Thymus (tissue), 11 donors: ENCODE data around the gene RSBN1L. TPM values are rescaled to one million over a fixed set of nuclear protein-coding genes. Genes with fewer than 3 reads are reported as not detected.
"Not testable (repeated sequence)": the region's sequence is repeated elsewhere in the genome, so short reads cannot be mapped to it uniquely, and the experiment has no call there.

ENCODE experiments used
- DNase-seq, 9 donors: peaks; one replicate each; pipeline ENCODE4 v3.0.0-alpha.2; 2013; ENCODE audit warnings: low spot score in 9 of 9, low read depth in 6 of 9, missing footprints in 1 of 9
- H3K27ac ChIP-seq, 2 donors: one replicate each; pipeline ENCODE4 v1.5.1; 2013; ENCODE audit warnings: control low read depth in 1 of 2, low read depth in 1 of 2, low read length in 1 of 2, mild to moderate bottlenecking in 1 of 2, moderate library complexity in 1 of 2
- H3K27me3 ChIP-seq, 2 donors: one replicate each; pipeline ENCODE4 v1.5.1; 2013; ENCODE audit warnings: low read length in 1 of 2; ENCODE audit not compliant: control insufficient read depth in 2 of 2, insufficient read depth in 1 of 2
- H3K36me3 ChIP-seq, 2 donors: one replicate each; pipeline ENCODE4 v1.5.1; 2013; ENCODE audit warnings: low read length in 1 of 2, mild to moderate bottlenecking in 1 of 2, moderate library complexity in 1 of 2; ENCODE audit not compliant: control insufficient read depth in 2 of 2, insufficient read depth in 2 of 2
- H3K4me1 ChIP-seq, 2 donors: one replicate each; pipeline ENCODE4 v1.5.1; 2013; ENCODE audit warnings: low read length in 2 of 2; ENCODE audit not compliant: control insufficient read depth in 2 of 2, insufficient read depth in 2 of 2
- H3K4me3 ChIP-seq, 2 donors: one replicate each; pipeline ENCODE4 v1.5.1; 2013; ENCODE audit warnings: low read length in 2 of 2, control low read depth in 1 of 2, mild to moderate bottlenecking in 1 of 2
- H3K9me3 ChIP-seq, 2 donors: one replicate each; pipeline ENCODE4 v1.5.1; 2013; ENCODE audit warnings: low read length in 1 of 2, mild to moderate bottlenecking in 1 of 2; ENCODE audit not compliant: control insufficient read depth in 2 of 2, insufficient read depth in 1 of 2
- WGBS: extraction: QIAGEN DNeasy Blood & Tissue Kit; methylation state at CpG from one replicate; pipeline ENCODE4 v1.1.7; 2013; 5-methylcytosine and 5-hydroxymethylcytosine counted together
- polyA plus RNA-seq: library from polyadenylated mRNA; stranded (reverse); fragments of 200-250 nt; gene quantifications from one replicate; pipeline ENCODE4 v1.2.3, GENCODE V29; 2013
- total RNA-seq: library from RNA; stranded (reverse); fragments of 120-200 nt; gene quantifications from one replicate; pipeline ENCODE4 v1.2.4, GENCODE V29; 2013
- donor health status: healthy.

The RSBN1L gene
- total and polyA plus RNA-seq, 2 donors, result 18.7 to 28.9 TPM

DNA sequence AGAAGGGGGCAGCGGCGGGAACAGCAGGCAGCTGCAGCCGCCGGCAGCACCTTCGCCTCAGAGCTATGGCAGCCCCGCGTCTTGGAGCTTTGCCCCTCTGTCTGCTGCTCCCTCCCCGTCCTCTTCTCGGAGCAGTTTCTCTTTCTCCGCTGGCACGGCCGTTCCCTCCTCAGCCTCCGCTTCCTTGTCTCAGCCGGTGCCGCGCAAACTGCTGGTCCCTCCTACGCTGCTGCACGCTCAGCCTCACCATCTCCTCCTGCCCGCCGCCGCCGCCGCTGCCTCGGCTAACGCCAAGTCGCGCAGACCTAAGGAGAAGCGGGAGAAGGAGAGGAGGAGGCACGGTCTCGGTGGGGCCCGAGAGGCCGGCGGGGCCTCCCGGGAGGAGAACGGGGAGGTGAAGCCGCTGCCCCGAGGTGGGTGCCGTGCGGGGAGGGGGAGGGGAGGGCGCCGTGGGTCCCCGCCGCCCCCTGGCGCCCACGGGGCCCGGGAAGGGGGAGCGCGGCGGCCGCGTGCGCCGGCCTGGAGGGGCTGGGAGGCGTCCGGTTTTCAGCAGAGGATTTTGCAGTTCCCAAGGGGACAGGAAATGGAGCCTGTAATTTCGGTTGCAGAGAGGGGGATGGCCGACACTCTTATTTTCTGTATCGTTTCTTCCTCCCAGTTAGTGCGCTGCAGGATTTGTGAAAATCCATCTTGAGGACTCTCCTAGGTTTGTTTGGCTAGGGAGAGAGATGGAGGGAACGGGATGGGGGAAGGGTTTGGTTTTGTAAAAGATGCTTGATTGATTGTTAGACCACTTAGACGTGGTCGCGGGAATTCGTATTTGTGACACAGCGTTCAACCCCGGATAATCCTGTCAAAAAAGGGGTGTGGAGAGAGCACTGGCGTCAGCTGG is 630 bp downstream of the RSBN1L start:
- peak in 8 of 9 donors; percentile 29 to 80 (median 60) for DNase-seq
- Histone ChIP-seq H3K4me3 (peak overlapping the region; percentile 80 to 87), H3K9me3 (no peaks in the 10 kb centered on the region), H3K27me3 (no peaks in the 10 kb centered on the region), H3K4me1 (peaks cover 2 to 11% of the 10 kb centered on the region in 2 donors), H3K36me3 (peaks cover 0 to 5% of the 10 kb centered on the region in 2 donors), H3K27ac (peak overlapping the region; percentile 93 to 94)
- under 1% methylated on average over 67 of the region's 67 CpGs for WGBS

DNA sequence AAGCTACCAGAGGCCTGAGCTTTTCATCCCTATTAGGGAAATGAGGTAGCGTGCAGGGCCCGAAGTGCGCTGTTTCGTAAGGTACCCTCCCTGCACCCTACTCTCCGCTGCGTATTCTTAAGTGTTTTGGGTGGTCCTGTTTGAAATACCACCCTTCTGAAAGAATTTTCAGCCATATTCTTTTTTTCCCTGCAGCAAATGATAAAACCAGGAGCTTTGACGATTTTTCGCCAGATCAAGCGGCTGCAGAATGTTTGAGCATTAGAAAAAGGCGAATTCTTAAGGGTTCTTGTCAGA is 1.2 kb downstream of the RSBN1L start:
- peaks cover 0 to 5% of the 10 kb centered on the region in 2 donors for H3K36me3 ChIP-seq
- peak overlapping the region; percentile 75 to 94 for H3K27ac ChIP-seq
- peak overlapping the region; percentile 80 to 87 for H3K4me3 ChIP-seq
- WGBS, result under 1% methylated on average over 10 of the region's 10 CpGs
- no peaks in the 10 kb centered on the region for H3K9me3 ChIP-seq
- DNase-seq, result no peak
- H3K4me1 ChIP-seq, result peaks cover 2 to 11% of the 10 kb centered on the region in 2 donors
- no peaks in the 10 kb centered on the region for H3K27me3 ChIP-seq

- H3K9me3 ChIP-seq, result no peaks in the 10 kb centered on the region
- peak overlapping the region in 1 of 2 donors; percentile 75 for H3K27ac ChIP-seq
- peak in 4 of 9 donors; percentile 2 to 27 (median 17) for DNase-seq
- no peaks in the 10 kb centered on the region for H3K27me3 ChIP-seq
- H3K4me3 ChIP-seq, result peak overlapping the region; percentile 80 to 87
- H3K36me3 ChIP-seq, result peaks cover 0 to 5% of the 10 kb centered on the region in 2 donors
- peaks cover 2 to 11% of the 10 kb centered on the region in 2 donors for H3K4me1 ChIP-seq
Measured at GRCh38 chr7:77698042-77698625, 1.9 kb downstream of the RSBN1L start.

DNA sequence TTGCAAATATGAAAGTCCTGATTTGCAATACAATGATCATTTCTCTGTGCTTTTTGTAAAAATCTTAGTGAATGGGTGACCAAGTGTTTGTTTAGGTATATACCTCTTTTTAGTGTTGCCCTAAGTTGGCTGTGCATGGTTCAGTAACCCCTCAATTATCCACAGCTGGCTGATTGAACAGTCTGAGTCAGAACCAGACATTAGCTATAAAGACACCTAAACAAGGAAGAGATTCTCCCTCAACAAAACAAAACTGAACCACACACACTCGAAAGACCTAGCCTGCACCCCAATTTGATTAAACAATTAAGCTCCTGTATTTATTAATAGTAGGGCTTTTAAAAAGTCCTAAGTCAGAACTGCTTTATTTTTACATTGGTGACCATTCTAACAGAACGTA is 2.8 kb downstream of the RSBN1L start:
- WGBS, result 76% methylated on average over 2 of the region's 2 CpGs
- no peak for DNase-seq
- Histone ChIP-seq H3K4me1 (peaks cover 2 to 11% of the 10 kb centered on the region in 2 donors), H3K27me3 (no peaks in the 10 kb centered on the region), H3K27ac (no peak overlapping the region), H3K4me3 (no peak overlapping the region), H3K36me3 (peaks cover 0 to 5% of the 10 kb centered on the region in 2 donors), H3K9me3 (no peaks in the 10 kb centered on the region)

DNA sequence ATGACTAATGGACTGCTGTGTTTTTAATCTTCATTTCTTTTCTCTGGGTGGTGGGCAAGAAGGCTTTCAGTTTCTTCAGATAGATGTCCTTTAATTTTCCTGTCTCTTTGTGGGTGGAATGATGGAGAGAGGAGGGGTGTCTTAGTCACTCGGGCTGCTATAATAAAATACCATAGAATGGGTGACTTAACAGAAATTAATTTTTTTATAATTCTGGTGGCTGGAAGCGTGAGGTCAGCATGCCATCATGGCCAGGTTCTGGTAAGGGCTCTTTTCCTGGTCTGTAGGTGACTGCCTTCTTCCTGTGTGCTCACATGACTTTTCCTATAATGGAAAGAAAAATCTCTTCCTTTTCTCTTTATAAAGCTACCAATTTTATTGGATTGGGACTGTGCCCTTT is 6.3 kb downstream of the RSBN1L start:
- Histone ChIP-seq H3K36me3 (peaks cover 0 to 13% of the 10 kb centered on the region in 2 donors), H3K9me3 (no peaks in the 10 kb centered on the region), H3K27ac (no peak overlapping the region), H3K4me3 (no peak overlapping the region), H3K27me3 (no peaks in the 10 kb centered on the region), H3K4me1 (peaks cover 0 to 2% of the 10 kb centered on the region in 2 donors)
- WGBS, result 44% methylated on average over 2 of the region's 2 CpGs
- DNase-seq, result no peak

DNA sequence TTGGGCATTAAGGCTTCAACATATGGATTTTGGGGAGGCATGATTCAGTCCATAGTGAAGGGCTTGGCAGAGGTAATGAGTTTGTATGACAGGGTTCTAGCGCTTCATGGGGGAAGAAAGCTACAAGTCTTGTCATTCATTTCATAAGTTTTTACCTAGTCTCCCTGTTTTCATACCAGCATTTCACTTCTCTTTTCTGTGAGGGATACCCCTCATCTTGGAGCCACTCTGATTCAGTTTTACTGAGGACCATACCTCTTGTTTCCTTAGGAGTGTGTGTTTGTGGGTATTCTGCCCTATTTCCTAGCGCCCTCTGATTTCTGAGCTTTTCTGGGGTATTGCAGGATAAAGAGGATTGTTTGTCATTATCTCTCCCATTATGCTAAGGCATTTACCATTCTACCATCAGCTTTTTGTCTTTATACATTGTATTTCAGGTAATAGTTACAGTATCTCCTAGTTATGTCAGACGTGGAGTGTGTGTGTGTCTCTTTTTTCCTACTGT is 6.8 kb downstream of the RSBN1L start:
- H3K27ac ChIP-seq, result no peak overlapping the region
- WGBS, result 97% methylated on average over 3 of the region's 3 CpGs
- no peak for DNase-seq
- peaks cover 0 to 2% of the 10 kb centered on the region in 2 donors for H3K4me1 ChIP-seq
- no peak overlapping the region for H3K4me3 ChIP-seq
- H3K27me3 ChIP-seq, result no peaks in the 10 kb centered on the region
- H3K9me3 ChIP-seq, result no peaks in the 10 kb centered on the region
- peaks cover 0 to 13% of the 10 kb centered on the region in 2 donors for H3K36me3 ChIP-seq

DNA sequence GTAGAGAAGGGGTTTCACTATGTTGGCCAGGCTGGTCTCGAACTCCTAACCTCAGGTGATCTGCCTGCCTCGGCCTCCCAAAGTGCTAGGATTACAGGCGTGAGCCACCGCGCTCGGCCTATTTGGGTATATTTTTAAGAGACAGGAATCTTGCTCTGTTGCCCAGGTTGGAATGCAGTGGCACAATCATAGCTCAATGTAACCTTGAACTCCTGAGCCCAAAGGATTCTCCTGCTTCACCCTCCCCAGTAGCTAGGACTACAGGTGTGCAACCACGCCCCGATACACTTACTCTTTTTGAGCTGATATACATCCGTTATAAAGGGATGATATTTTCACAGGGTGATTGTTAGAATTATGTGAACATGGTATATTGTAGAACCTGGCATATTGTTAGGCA is 7.4 kb downstream of the RSBN1L start:
- H3K36me3 ChIP-seq, result peaks cover 0 to 13% of the 10 kb centered on the region in 2 donors
- not testable (repeated sequence) for H3K9me3 ChIP-seq, H3K27ac ChIP-seq, H3K4me1 ChIP-seq, DNase-seq, H3K4me3 ChIP-seq, H3K27me3 ChIP-seq
- 93% methylated on average over 9 of the region's 9 CpGs for WGBS

DNA sequence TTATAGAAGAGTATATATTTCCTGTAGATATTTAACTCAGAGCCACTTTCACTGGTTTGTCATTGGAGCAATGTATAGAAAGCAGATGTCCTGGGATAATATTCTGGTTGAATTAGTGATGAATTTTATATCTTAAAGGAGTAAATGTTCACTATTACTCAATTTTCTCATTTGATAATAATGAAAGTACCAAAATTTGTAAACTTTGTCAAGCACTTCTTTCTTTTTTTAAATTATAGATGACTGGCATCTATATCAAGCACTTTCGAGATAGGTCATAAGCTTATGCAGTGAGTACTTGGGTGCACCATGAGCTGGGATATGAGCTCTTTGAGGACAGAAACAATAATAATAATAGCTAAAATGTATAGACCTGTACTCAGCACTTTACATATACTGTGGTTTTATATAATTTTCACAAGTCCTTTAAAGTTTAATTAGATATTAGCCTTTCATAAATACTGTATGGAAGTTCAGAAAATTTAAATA is 11.3 kb downstream of the RSBN1L start:
- Histone ChIP-seq H3K9me3 (no peaks in the 10 kb centered on the region), H3K27me3 (no peaks in the 10 kb centered on the region), H3K36me3 (peaks cover 4 to 28% of the 10 kb centered on the region in 2 donors), H3K4me1 (no peaks in the 10 kb centered on the region), H3K4me3 (no peak overlapping the region), H3K27ac (no peak overlapping the region)
- WGBS, result 93% methylated on average over 1 of the region's 1 CpG
- DNase-seq, result no peak

GRCh38 chr7:77710067-77710466 is 13.8 kb downstream of the RSBN1L start:
- Histone ChIP-seq H3K4me1 (no peaks in the 10 kb centered on the region), H3K4me3 (no peak overlapping the region), H3K27me3 (no peaks in the 10 kb centered on the region), H3K36me3 (peaks cover 4 to 28% of the 10 kb centered on the region in 2 donors), H3K27ac (no peak overlapping the region), H3K9me3 (no peaks in the 10 kb centered on the region)
- WGBS, result 98% methylated on average over 3 of the region's 3 CpGs
- no peak for DNase-seq
